Stimulated activated CD4-positive, alpha-beta T cell treated with anti-CD3 and anti-CD28 coated beads, Interleukin-4, amount 100 ng/mL, for 1 hour (primary cell): ENCODE data around the gene LGI2.

ENCODE experiments used
- DNase-seq: peaks from one replicate; pipeline ENCODE4 v3.0.0-alpha.2; 2020

LGI2 gene

GRCh38 chr4:24993551-24994080 is 37.1 kb downstream of the LGI2 start:
- no peak for DNase-seq

GRCh38 chr4:24992968-24993367 is 37.8 kb downstream of the LGI2 start:
- DNase-seq = no peak

DNA sequence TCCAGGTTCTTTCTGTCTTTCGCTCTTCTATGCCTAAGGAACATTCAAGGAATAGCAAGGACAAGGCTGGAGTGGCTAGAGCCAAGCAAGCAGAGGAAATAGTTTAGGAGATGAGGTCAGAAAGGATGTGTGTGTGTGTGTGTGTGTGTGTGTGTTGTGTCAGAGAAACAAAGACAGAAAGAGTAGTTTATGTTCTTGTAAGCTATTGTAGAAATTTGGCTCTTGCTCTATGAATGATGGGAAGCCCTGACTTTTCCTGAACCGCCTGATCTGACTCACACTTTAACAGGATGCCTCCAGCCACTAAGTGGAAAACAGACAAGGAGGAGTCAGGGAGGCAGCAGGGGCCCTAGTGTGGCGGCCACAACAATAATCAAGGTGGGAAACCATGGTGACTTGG is 39.7 kb downstream of the LGI2 start:
- DNase-seq = no peak

GRCh38 chr4:24989327-24989726 is 41.4 kb downstream of the LGI2 start:
- DNase-seq = no peak

- no peak for DNase-seq
Measured at GRCh38 chr4:24988776-24989175, 42.0 kb downstream of the LGI2 start.

- DNase-seq = no peak
Measured at GRCh38 chr4:24984602-24985532, 45.9 kb downstream of the LGI2 start.

GRCh38 chr4:24980740-24981139 is 50.0 kb downstream of the LGI2 start:
- no peak for DNase-seq

DNA sequence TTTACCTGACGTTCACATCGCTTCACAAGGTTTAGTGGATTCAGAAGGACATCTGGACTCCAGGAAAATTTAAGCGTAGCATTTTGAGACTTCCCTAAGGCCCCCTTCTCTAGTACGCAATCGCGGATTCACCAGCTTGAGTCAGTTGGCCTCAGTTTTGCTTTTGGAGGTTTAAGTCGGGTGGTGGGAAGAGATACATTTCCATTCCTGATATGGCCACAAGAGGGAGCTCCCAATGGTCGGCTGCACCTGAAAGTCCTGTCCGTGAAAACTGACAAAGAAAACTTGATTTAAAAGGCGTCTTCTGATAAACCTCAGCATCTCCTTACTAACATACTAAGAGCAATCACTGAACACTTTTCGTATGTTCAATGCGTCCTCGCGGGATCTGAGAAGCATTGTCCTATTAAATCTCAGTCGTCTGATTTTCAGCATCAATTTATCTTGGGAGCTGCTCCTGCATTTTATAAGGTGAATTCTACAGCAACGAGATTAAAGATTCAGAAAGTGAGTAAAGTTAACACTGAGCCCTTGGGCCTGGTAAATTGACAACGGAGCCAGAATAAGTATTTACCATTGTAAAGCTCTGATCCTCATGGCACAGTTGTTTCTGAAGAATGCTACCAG is 50.6 kb downstream of the LGI2 start:
- peak; percentile 21 for DNase-seq

GRCh38 chr4:24979554-24979953 is 51.2 kb downstream of the LGI2 start:
- no peak for DNase-seq

DNA sequence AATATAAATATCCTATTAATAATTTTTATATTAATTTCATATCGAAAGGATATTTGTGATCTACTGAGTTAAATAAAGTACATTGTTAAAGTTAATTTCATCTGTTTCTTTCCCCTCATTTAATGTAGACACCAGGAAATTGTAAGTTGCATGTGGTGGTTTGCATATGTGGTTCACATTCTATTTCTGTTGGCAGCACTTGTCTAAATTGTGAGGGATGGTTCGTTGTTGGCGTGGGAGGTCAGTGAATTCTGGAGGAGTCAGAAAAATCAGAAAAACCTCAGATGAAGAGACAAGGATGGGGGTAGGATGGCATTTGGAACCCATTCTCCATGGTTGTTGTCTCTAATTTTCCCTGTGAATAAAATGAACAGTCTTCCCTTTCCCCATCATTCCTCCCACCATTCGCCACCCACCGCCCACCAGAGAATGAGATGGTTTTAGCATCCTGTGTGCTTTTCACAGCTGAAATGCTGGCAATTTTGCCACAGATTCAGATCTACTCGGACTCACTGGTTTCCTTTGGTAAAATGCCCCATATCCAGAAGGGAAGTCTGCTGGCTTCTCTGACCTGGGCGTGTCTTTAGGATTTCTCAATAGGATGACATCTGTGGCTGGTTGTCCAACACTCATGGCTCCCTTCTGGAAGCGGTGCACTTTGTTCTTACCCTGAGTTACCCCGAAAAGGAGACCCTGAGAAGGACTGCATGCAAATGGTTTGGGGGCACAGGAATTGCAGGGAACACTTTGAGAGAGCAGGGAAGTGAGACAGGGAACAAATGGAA is 52.3 kb downstream of the LGI2 start:
- DNase-seq = no peak

GRCh38 chr4:24975510-24975909 is 55.2 kb downstream of the LGI2 start:
- no peak for DNase-seq

GRCh38 chr4:24973747-24974601 is 56.8 kb downstream of the LGI2 start:
- DNase-seq = no peak

GRCh38 chr4:24973404-24973746 is 57.4 kb downstream of the LGI2 start:
- DNase-seq = no peak

DNA sequence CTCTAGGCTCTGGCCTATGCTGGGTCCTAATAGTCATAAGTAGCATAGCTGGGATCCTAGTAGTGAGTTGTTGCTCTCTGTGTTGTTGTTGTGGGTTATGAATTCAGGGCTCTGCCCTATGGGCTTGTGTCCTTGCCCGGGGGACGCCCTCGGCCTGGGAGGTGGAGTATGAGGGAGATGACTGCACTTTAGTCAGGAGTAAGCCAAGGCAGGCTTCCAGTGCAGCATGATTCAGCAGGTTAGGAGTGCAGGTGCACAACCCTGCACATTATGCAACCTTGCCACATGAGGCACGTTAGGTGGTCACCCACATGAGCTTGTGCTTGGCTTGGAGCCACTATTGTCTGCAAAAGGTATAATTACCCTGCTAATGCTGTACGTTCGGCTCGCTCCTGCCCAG is 59.6 kb downstream of the LGI2 start:
- no peak for DNase-seq

DNA sequence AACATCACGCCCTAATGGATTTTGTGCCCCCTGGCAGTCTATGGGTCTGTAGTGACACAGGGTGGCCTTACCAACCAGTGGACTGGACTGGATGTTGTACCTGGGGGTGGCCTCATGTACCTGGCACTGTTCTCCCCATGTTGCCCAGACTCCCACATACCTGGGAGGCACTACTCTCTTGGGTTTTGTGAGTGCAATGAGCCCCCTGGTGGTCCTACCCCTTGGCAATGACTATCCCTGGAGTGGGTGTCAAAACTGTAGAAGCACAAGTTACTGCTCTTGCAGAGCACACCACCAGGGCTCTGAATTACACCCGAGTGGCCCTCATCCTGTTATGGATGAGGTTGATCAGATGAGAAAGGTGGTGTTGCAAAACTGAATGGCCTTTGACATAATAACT is 60.1 kb downstream of the LGI2 start:
- no peak for DNase-seq

DNA sequence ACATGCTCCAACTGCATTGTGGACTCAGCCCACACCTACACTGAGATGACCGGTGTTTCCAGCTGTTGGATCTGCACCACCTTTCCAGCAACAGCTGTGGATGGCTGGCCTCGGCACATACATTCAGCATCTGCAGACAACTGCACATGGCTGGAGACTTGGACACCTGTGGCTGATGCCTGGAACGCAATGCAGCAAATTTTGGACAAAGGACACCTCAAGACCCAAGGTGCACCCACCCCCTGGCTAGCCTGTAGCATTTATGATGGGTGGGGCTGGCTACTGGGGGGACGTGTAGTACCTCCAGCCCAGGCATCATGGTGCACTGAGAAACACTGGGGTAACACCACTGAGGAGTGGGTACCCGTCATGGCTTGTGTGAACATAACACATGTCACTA is 60.6 kb downstream of the LGI2 start:
- DNase-seq = no peak

DNA sequence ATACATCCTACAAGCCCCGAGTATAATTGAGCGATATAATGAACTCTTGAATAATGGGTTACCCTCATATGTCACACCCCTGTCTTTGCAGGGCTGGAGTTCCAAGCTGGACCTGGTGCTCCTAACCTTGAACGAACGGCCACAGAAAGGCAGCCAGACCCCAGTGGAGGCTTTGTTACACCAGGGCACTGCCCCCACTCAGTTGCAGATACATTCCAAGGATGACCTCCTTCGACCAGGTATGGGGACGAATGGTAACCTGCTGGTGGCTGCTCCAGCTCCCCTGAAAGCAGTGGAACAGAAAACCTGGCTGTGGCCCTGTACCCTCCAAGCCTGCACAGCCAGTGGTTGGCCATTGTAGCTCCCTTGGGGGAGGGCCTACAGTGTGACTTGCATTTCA is 61.3 kb downstream of the LGI2 start:
- DNase-seq = no peak

DNA sequence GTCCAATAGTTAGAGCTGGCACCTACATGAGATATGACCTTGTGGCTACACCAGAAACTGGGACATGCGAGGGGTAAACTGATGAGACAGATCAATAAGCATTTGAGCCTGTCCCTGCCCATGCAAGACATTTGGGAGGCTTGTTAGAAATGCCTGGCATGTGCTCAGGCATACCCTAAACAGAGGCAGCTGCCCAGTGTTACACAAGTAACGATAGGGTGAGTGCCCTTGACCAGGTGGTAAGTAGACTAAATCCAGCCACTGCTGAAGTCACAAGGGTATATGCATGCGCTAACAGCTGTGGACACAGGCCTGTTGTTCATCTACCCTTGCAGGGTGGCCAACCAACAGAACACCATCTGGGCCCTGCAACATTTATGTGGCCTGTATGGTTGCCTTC is 61.8 kb downstream of the LGI2 start:
- DNase-seq = no peak

GRCh38 chr4:24968278-24968677 is 62.5 kb downstream of the LGI2 start:
- DNase-seq = no peak

DNA sequence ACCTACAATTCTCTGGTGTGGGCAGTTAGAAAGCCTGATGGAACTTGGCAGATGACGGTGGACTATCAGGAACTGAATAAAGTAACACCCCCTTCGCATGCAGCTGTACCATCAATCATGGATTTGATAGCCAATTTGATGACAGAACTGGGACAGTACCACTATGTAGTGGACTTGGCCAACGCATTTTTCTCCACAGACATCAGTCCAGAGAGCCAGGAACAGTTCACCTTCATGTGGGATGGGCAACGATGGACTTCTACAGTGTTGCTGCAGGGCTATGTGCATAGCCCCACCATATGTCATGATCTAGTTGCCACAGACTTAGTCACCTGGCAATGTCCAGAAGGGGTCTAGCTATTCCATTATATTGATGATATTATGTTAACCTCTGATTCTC is 63.4 kb downstream of the LGI2 start:
- no peak for DNase-seq

DNA sequence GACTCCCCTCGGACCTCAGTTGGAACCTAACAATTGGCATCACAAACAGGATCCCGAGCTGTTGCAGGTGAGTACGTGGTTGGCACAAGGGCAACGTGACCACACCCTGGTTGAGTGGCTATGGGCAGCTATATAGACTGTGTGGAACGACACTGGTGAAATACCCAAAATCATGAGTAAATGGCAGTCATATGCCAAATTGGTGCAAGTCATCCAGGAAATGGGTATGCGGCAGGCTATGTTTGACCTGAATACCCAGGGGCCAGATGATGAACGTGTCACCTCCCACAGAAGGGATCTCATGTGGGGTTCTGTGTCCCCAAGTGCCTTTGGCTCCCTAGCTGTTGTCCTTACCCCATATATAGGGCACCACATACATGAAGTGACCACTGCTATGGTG is 64.7 kb downstream of the LGI2 start:
- DNase-seq = no peak

DNA sequence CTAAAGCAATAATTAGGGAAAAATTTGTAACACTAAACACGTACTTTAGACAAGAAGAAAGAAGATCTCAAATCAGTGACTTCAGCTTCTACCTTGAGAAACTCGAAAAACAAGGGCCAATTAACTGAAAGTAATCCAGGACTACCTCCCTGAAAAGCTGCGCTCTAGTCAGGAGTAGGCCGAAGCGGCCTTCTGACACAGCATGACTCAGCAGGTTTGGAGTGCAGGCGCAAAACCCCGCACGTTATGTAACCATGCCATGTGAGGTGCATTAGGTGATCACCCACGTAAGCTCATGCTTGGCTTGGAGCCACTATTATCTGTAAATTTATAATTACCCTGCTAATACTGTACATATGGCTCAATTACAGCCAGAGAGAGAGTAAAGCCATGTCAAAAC is 65.1 kb downstream of the LGI2 start:
- DNase-seq = no peak

DNA sequence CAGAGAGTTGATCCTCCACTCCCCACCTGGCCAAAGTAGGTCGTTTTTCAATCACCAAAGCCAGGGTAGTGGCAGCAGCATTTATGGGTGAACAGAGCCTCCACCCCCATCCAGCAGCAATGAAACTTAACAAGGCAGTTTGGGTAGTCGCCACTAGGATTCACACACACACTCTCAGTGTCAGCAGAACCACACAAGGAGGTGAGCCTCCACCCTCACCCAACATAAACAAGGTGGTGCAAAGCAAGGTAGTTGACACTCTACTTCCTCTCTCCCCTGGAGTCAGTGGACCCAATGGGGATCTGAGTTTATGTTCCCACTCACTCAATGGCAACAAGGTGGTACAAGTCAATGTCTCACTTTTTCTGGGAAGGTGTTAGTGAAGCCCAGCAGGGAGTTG is 67.5 kb downstream of the LGI2 start:
- no peak for DNase-seq
